Endothelial cell (in vitro differentiated cells): ENCODE measurements around the gene DEPP1. TPM values are rescaled to one million over a fixed set of nuclear protein-coding genes. Genes with fewer than 3 reads are reported as not detected.
A peak's percentile ranks its signal among the peaks of the same experiment; 100 is the strongest.

Experiments
- DNase-seq: peaks from one replicate; pipeline ENCODE4 v3.0.0; 2021; ENCODE audit warnings: low spot score
- H3K27ac Mint-ChIP-seq: one replicate; pipeline ENCODE4 v1.8.0; 2021; ENCODE audit warnings: mixed read lengths, inconsistent platforms; ENCODE audit not compliant: unreplicated experiment
- H3K27me3 Mint-ChIP-seq: one replicate; pipeline ENCODE4 v1.8.0; 2021; ENCODE audit warnings: mild to moderate bottlenecking, moderate library complexity, mixed read lengths, inconsistent platforms; ENCODE audit not compliant: unreplicated experiment
- H3K36me3 Mint-ChIP-seq: one replicate; pipeline ENCODE4 v1.8.0; 2021; ENCODE audit warnings: mild to moderate bottlenecking, low read depth, mixed read lengths, inconsistent platforms; ENCODE audit not compliant: unreplicated experiment
- H3K4me1 Mint-ChIP-seq: one replicate; pipeline ENCODE4 v1.8.0; 2021; ENCODE audit warnings: mild to moderate bottlenecking, mixed read lengths, inconsistent platforms; ENCODE audit not compliant: unreplicated experiment
- H3K4me3 Mint-ChIP-seq: one replicate; pipeline ENCODE4 v1.8.0; 2021; ENCODE audit warnings: mild to moderate bottlenecking, mixed read lengths, inconsistent platforms; ENCODE audit not compliant: unreplicated experiment
- H3K9me3 Mint-ChIP-seq: one replicate; pipeline ENCODE4 v1.8.0; 2021; ENCODE audit warnings: mixed read lengths, inconsistent platforms; ENCODE audit not compliant: unreplicated experiment
- total RNA-seq: library from RNA; stranded (reverse); fragmentation: NEBNext Ultra II Directional; extraction: Animal tissue kit (Norgen Biotek cat#: 25700); gene quantifications from one replicate; pipeline ENCODE4 v1.2.1, GENCODE V29; 2021; ENCODE audit not compliant: unreplicated experiment
- TF ChIP-seq, protein P1 (sequence below): fragments of 200-600 bp; sonication (generic); IDR thresholded peaks from one replicate; pipeline ENCODE4 v1.5.0; 2021; ENCODE audit warnings: antibody characterized with exemption; ENCODE audit not compliant: unreplicated experiment

The DEPP1 gene
- total RNA-seq, 1 donor from 2014 or later = 22.5 TPM

DNA sequence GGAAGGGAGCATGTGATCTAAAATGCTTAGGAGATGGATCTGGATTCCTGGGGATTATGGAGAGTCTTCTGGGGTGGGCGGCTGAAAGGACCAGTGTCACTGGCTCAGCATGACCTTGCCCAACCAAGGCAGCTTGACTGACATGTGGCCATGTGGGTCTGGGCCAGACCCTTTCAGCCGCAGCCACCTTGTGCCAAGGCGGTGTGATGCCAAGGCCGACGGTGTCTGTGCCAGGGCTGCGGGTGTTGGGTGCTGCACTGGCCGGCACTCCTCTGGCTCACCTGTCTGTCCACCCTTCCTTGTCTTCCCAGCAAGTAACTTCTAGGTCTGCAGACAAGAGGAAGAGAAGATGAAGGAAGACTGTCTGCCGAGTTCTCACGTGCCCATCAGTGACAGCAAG, 8.8 kb downstream of the DEPP1 start:
- TF ChIP-seq, protein P1, sequence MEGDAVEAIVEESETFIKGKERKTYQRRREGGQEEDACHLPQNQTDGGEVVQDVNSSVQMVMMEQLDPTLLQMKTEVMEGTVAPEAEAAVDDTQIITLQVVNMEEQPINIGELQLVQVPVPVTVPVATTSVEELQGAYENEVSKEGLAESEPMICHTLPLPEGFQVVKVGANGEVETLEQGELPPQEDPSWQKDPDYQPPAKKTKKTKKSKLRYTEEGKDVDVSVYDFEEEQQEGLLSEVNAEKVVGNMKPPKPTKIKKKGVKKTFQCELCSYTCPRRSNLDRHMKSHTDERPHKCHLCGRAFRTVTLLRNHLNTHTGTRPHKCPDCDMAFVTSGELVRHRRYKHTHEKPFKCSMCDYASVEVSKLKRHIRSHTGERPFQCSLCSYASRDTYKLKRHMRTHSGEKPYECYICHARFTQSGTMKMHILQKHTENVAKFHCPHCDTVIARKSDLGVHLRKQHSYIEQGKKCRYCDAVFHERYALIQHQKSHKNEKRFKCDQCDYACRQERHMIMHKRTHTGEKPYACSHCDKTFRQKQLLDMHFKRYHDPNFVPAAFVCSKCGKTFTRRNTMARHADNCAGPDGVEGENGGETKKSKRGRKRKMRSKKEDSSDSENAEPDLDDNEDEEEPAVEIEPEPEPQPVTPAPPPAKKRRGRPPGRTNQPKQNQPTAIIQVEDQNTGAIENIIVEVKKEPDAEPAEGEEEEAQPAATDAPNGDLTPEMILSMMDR = no peak
- Mint-ChIP-seq H3K4me3 (no peak overlapping the region), H3K9me3 (no peaks in the 10 kb centered on the region), H3K27ac (no peak overlapping the region), H3K36me3 (no peaks in the 10 kb centered on the region), H3K4me1 (peaks cover 21% of the 10 kb centered on the region), H3K27me3 (peaks cover 8% of the 10 kb centered on the region)
- DNase-seq = no peak

GRCh38 chr10:44968500-44969400, 9.9 kb downstream of the DEPP1 start:
- H3K27ac Mint-ChIP-seq = no peak overlapping the region
- TF ChIP-seq, protein P1 = no peak
- no peak for DNase-seq
- no peaks in the 10 kb centered on the region for H3K9me3 Mint-ChIP-seq
- H3K36me3 Mint-ChIP-seq = no peaks in the 10 kb centered on the region
- peaks cover 13% of the 10 kb centered on the region for H3K27me3 Mint-ChIP-seq
- H3K4me1 Mint-ChIP-seq = peaks cover 31% of the 10 kb centered on the region
- no peak overlapping the region for H3K4me3 Mint-ChIP-seq

DNA sequence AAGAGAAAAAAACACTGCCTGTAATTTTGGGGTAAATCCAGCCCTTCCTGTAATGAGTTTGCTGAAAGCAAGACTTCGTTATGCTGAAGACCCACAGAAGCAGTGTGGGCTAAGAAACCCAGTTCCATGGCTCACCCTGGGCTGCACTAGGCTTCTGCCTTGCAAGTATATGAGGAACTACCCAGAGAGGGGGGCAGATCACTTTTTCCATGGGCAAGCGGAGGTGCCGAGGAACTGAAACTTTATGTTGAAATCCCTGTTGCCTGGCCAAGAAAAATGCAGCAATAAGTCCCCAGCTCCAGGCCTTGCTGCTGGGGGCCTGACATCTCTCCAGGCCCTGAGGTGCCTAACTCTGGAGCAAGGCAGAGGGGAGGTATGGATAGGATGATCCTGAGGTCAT, 10.5 kb downstream of the DEPP1 start:
- H3K4me3 Mint-ChIP-seq = no peak overlapping the region
- no peak for DNase-seq
- H3K27ac Mint-ChIP-seq = no peak overlapping the region
- peaks cover 13% of the 10 kb centered on the region for H3K27me3 Mint-ChIP-seq
- H3K9me3 Mint-ChIP-seq = no peaks in the 10 kb centered on the region
- no peaks in the 10 kb centered on the region for H3K36me3 Mint-ChIP-seq
- H3K4me1 Mint-ChIP-seq = peaks cover 33% of the 10 kb centered on the region
- TF ChIP-seq, protein P1 = no peak

GRCh38 chr10:44967616-44968015, 11.0 kb downstream of the DEPP1 start:
- no peaks in the 10 kb centered on the region for H3K36me3 Mint-ChIP-seq
- H3K9me3 Mint-ChIP-seq = no peaks in the 10 kb centered on the region
- no peak overlapping the region for H3K4me3 Mint-ChIP-seq
- H3K4me1 Mint-ChIP-seq = peaks cover 33% of the 10 kb centered on the region
- no peak overlapping the region for H3K27ac Mint-ChIP-seq
- peaks cover 12% of the 10 kb centered on the region for H3K27me3 Mint-ChIP-seq
- DNase-seq = no peak
- TF ChIP-seq, protein P1 = no peak

DNA sequence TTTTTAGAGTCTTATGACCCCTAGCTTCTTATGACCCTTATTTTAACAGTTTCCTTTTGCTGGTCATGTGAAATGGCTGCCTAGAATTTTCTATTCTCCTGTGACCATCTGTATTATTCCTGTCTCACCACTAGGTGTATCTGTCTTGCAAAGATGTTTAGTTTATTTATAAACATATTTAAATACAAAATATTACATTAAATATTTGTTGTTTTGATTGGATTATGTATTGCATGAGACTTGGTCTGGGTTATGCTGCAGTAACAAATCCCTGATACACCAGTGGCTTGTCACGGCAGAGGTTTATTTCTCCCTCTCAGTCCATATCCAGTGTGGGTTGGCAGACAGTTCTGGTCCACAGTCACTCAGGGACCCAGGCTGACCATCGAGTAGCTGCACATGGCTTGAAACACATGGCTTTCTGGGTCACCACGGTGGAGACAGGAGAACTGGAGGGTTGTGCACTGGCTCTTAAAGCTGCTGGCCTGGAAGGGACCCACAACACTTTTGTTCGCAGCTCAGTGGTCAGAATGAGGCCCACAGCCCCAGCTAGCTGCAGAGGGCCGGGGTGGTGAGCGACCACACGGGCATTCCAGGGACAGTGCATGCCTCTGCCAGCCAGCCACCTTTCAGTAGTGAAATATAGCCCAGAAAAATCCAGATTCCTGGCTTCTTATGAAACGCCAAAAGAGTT, 11.6 kb downstream of the DEPP1 start:
- Mint-ChIP-seq H3K36me3 (no peaks in the 10 kb centered on the region), H3K27me3 (peaks cover 11% of the 10 kb centered on the region), H3K4me3 (no peak overlapping the region), H3K9me3 (no peaks in the 10 kb centered on the region), H3K27ac (no peak overlapping the region), H3K4me1 (peaks cover 33% of the 10 kb centered on the region)
- TF ChIP-seq, protein P1 = peak; percentile 61
- no peak for DNase-seq
